ENCODE results near the gene BANP.

The BANP gene

GRCh38 chr16:88063211-88063773 is 112.1 kb downstream of the BANP start:
- no peak for DNase-seq (ENCODE audit: insufficient read length, low spot score)
- no peak for FAIRE-seq
- no peak for TF ChIP-seq CTCF (IDR thresholded peaks at IDR 0.05; ENCODE audit: insufficient read depth, missing control alignments)

- FAIRE-seq (no peak), DNase-seq (ENCODE audit: insufficient read length, low spot score) (no peak)
- TF ChIP-seq CTCF (IDR thresholded peaks at IDR 0.05; ENCODE audit: insufficient read depth, missing control alignments) = no peak
Measured at GRCh38 chr16:88064011-88064888, 113.0 kb downstream of the BANP start.

- DNase-seq (ENCODE audit: insufficient read length, low spot score) (no peak), FAIRE-seq (no peak)
- no peak for TF ChIP-seq CTCF (IDR thresholded peaks at IDR 0.05; ENCODE audit: insufficient read depth, missing control alignments)
Measured at GRCh38 chr16:88064889-88065746, 113.9 kb downstream of the BANP start.

GRCh38 chr16:88065747-88066142 is 114.5 kb downstream of the BANP start:
- TF ChIP-seq CTCF (IDR thresholded peaks at IDR 0.05; ENCODE audit: insufficient read depth, missing control alignments) = no peak
- no peak for FAIRE-seq
- no peak for DNase-seq (ENCODE audit: insufficient read length, low spot score)

- DNase-seq (ENCODE audit: insufficient read length, low spot score) = no peak
- FAIRE-seq = no peak
Measured at GRCh38 chr16:88066234-88066633, 115.0 kb downstream of the BANP start.

More at GRCh38 chr16:88066234-88066633, 115.0 kb downstream of the BANP start:
- TF ChIP-seq CTCF (IDR thresholded peaks at IDR 0.05; ENCODE audit: insufficient read depth, missing control alignments) = no peak

Data from D721Med (cell line).